HG02938 (cell line): ENCODE data around the gene BABAM2.
"Not testable (repeated sequence)": the region's sequence is repeated elsewhere in the genome, so short reads cannot be mapped to it uniquely, and the experiment has no call there.

Source experiments
- ATAC-seq: cut with Tn5 transposase; IDR thresholded peaks from one replicate; pipeline ENCODE4 v1.9.1; 2021; ENCODE audit warnings: mild to moderate bottlenecking, moderate library complexity; ENCODE audit not compliant: unreplicated experiment

The BABAM2 gene

DNA sequence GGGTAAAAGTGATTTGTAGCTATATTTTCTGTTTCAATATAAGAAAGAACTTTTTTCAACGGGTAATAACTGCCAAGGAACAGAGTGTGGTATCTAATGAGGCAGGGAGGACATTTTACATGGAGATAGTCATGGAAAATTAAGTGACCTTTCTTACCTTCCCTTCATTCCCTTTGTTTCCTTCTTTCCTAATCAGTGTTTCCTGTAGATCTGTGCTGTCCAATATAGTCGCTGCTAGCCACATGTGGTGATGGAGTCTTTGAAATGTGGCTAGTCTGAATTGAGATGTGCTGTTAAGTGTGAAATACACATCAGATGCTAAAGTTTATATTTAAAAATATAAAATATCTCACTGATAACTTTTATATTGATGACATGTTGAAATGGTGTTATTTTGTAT is 81.8 kb downstream of the BABAM2 start:
- no peak for ATAC-seq

GRCh38 chr2:27973592-27973991 is 83.1 kb downstream of the BABAM2 start:
- no peak for ATAC-seq

GRCh38 chr2:27976308-27976707 is 85.8 kb downstream of the BABAM2 start:
- ATAC-seq: no peak

DNA sequence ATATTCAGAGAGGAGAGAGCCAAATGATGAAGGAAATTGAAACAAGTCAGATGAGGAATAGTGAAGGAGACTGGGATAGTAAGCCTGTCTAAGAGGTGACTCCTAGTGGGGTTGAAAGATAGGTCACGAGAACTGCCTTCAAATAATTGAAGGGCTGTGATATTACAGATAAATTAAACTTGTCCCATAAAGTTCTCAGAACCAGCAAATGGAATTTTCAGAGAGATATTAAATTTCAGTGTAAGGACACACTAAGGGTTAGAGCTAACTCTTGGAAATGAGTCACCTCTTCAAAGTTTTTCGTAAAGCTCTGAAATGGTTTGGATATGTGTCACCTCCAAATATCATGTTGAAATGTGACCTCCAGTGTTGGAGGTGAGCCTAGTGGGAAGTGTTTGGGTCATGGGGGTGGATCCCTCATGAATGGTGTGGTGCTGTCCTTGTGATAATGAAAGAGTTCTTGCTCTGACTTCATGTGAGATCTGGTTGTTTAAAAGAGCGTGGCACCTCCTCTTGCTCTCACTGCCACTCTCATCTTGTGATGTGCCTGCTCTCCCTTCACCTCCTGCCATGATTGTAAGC is 87.3 kb downstream of the BABAM2 start:
- ATAC-seq: no peak

DNA sequence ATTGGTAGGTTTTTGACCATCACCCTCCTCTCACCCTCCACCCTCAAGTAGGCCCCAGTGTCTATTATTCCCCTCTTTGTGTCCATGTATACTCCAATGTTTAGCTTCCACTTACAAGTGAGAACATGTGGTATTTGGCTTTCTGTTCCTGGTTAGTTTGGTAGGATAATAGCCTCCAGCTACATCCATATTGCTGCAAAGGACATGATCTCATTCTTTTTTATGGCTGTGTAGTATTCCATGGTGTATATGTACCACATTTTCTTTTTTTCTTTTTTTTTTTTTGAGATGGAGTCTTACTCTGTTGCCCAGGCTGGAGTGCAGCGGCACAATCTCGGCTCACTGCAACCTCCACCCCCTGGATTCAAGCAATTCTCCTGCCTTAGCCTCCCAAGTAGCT is 88.2 kb downstream of the BABAM2 start:
- not testable (repeated sequence) for ATAC-seq

DNA sequence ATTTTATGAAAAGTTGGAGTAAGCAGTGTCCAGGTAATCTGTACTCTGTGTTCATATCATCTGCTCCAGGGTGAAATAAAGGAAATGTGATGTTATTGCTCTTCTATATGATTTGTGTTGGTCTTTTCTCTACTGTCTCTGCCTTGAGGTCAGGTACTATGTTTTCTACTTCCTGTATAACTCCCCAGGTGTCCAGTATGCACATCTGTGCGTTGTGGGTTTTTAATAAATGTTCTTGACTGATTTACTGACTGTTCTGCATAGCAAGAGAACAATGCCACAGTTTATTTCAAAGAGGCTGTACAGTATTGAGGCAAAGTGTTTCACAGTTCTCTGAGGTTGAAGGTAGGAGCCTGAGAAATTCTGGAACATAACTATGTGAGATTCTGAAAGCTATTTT is 89.7 kb downstream of the BABAM2 start:
- no peak for ATAC-seq

GRCh38 chr2:27984153-27984552 is 93.6 kb downstream of the BABAM2 start:
- no peak for ATAC-seq

DNA sequence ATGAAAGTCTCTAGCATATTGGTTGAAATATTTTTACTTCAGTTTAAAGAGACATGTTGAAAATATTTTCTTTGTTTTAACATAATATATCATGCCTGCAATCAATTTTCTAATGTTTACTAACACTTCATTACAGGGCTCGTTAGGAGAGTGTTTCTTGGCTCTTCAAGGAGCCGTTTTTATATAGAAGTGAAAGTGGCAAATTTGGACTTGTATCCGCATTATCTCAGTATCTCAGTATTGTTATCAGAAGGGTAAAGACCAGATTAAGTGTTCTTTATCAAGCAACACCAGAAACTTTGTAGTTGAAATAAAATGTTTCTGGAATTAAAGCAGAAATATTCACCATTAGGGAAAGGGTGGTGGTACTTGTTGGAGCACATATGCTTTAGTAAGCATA is 97.8 kb downstream of the BABAM2 start:
- ATAC-seq: no peak

DNA sequence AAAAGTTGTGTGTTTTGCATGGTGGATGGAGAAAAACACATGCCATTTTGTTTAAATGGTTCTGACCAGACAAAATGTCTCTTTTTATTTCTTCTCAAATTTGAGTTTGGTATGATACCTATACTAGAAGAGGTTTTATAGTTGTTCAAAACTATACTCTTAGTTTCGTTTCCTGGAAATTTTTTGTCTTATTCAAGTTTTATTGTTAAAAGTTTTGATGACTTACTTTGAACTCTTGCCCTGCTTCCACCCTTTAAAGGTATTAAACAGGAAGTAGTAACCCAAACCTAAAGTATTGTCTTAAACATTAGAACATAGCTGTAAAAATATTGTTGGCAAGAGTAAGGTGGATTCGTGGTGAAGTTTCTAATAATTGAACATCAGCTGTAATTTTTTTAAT is 98.2 kb downstream of the BABAM2 start:
- ATAC-seq: no peak

DNA sequence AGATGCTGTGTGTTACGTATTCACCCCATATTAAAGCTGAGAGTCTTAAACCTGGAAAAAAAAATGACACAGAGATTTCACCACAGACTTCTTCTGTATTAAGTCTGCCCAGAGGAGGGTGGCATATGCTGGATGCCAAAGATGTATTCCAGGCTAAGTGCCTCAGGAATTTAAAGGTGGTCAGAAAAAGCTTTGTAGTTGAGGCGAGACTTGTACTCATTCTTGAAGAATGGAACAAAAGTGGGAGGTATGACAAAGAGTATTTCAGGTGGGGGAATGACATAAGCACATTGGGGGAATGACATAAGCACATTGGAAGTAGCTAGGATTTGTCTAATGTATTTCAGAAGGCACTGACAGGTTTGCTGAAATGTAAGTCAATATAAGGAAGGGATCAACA is 98.6 kb downstream of the BABAM2 start:
- no peak for ATAC-seq

DNA sequence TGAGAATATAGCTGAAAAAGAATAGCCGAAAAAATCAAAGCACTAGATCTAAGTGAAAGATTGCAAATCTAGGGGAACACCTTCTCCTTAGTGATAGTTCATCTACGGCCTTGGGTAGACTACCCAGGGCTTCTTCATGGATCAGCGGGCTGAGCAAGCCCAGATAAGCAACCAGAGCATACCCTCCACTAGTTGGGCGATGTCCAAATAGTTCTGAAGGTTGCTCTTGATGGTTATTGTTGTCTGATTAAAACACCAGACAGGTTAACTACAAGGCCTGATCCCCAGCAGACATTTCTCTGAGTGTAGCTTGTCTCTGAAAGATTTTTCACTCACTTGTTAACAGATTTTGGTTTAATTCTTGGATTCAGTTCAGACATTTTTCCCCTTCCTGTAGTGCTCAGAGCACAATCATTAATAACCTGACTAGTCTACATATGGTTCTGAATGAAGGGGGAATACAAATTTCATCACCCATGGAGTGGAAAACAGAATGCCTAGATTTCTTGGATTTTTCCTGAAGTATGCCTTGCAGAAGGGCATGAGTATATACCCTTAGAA is 99.6 kb downstream of the BABAM2 start:
- ATAC-seq: no peak

DNA sequence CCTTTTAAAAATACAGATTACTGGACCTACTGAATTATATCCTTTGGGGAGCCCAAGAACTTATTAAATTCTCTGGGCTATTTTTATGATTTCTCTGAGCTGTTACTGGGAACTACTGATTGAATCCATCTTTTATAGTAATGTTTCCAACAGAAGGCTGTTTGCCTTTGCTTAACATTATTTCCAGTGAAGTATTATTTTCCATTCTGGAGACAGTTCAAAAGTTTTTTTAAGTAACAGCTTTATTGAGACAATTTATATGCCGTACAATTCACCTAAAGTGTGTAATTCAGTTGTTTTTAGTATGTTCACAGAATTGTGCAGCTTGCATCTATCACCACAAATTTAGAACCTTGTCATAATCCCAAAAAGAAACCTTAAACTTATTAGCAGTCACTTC is 100.6 kb downstream of the BABAM2 start:
- ATAC-seq: no peak

DNA sequence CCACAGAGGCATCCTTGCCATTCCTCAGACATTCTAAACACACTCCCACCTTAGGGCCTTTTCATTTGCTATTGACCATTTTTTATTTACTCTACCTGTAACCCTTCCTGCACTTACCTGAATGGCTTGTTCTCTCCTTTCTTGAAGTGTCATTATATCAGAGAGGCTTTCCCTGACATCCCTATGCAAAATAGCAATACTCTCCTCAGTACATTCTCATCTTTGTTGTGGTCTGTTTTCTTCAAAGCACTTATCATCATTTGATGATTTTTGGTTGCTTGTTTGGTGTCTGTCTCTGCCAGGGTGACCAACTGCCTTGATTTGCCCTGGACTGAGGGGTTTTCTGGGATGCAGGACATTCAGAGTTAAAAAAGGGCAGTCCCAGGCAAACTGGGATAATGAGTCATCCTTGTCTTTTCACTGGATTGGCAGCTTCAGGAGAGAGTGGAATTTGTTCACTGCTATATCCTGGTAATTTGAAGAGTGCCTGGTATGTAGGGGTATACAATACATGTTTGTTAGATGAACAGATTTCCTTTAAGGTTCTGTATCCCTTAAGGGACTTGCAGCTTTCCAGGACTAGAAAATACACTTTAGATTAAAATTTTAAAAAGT is 102.4 kb downstream of the BABAM2 start:
- ATAC-seq: no peak

GRCh38 chr2:27993402-27993787 is 102.9 kb downstream of the BABAM2 start:
- no peak for ATAC-seq

DNA sequence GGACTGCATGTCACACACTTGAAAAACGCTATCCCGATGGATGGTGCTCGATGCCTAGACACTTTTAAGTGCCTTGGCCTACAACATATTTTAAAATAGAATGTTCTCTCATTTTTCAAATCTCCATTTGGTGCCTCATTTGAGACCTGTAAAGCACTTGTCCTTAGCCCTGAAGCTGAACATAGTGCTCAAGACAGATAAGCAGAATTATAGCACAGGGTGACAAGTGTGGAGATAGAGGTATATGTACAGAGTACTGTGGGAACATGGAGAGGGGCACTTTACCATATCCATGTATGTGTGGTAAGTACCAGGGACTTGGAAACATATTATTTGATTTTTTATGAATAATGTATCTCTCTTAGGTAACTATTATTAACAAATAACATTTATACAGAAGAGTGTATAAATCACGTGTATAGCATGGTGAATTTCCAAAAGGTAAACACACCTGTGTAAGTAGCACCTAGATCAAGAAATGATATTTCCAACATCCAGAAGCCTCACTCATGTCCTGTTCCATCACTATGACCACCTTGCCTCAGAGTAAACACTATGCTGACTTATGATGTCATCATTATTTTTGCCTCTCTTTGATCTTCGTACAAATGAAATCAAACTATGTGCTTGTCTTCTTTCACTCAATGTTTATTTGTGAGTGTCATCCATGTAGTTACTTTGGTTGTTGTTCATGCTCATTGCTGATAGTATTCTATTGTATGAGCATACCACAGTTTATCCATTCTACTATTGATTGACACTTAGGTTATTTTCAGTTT is 103.6 kb downstream of the BABAM2 start:
- no peak for ATAC-seq

- ATAC-seq: no peak
Measured at GRCh38 chr2:27996156-27996922, 105.8 kb downstream of the BABAM2 start.

DNA sequence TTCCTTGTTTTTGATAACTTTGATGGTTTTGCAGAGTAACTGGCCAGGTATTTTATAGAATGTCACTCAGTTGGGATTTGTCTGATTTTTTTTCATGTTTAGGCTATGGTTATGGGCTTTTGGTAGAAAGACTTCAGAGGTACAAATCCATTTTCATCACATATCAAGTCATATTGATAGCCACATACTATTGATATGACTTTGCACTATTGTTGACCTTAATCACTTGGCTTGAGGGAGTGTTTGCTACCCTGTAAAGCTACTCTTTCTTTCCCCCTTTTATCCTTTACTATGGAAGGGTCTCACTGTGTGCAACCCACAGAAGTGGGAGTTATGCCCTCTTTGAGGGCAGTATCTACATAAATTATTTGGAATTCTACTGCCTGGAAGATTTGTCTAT is 109.8 kb downstream of the BABAM2 start:
- no peak for ATAC-seq

DNA sequence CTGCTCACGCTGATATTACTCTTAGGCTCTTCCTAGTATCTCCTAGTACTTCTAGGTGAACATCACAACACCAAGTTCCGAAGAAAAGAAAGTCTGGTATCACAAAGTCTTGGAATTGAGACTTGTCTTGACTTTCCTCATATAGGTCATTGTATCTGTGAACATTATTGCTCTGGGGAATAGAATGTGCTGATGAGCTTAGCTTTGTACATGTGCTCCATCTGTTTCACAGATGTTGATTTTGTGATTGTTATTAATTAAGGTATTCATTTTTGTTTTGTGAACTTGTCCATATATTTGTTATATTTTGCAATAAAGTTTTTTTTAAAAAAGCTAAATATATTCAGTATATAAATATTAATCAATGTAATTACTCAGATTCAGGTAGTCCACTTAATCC is 111.7 kb downstream of the BABAM2 start:
- ATAC-seq: no peak

- no peak for ATAC-seq
Measured at GRCh38 chr2:28004086-28004485, 113.6 kb downstream of the BABAM2 start.

DNA sequence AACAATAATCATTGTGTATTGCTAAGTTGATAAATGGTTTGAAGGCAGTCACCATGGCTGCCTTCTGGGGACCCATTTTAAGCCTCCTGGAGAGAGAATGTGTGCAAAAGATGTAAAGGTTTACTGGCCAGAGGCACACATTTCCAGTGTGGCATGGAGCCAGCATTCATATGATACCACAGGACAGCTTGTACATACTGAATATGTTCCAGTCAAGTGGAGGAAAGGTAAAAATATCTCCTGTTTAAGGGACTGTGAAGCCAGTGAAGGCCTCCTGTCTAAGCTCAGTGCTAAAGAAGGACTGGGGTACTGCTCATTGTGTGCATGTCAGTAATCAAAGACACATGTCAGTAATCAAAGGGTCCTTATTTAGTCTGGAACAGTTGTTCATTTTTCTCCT is 119.2 kb downstream of the BABAM2 start:
- ATAC-seq: no peak

DNA sequence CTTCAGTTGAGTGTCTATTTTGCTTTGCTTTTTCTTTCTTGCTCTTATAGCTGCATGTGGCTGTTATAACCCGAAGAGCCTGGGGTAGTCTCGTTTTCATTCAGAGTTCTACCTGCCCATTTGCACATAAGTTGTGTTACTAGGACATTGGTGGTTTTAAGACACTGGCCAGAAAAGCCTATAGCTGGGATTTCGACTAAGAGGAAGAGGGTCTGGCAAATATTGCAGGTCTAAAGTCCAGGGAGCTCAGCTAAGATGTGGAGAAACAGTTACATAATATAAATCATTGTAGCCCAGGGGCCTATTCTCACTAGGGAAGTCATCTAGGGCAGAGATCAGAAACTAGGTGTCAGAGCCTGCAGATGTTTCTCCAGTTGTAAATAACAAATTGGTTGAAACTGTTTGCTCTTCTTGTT is 120.8 kb downstream of the BABAM2 start:
- ATAC-seq: no peak
